Fibroblast of mammary gland (primary cell): ENCODE measurements around the gene PRKAA2.

Source experiments
- DNase-seq: peaks from one replicate; pipeline ENCODE4 v3.0.0-alpha.2; 2010; ENCODE audit warnings: low read depth
- H3K4me3 ChIP-seq: 2 replicates; pipeline ENCODE4 v1.5.1; 2011; ENCODE audit warnings: low read depth, mild to moderate bottlenecking, low read length, moderate library complexity; ENCODE audit not compliant: control insufficient read depth
- TF ChIP-seq, protein P1 (sequence below): conservative IDR thresholded peaks from 2 replicates; pipeline ENCODE4 v1.5.1; 2011; ENCODE audit warnings: low read depth, low read length, inconsistent platforms; ENCODE audit not compliant: control insufficient read depth, insufficient read depth

The PRKAA2 gene

DNA sequence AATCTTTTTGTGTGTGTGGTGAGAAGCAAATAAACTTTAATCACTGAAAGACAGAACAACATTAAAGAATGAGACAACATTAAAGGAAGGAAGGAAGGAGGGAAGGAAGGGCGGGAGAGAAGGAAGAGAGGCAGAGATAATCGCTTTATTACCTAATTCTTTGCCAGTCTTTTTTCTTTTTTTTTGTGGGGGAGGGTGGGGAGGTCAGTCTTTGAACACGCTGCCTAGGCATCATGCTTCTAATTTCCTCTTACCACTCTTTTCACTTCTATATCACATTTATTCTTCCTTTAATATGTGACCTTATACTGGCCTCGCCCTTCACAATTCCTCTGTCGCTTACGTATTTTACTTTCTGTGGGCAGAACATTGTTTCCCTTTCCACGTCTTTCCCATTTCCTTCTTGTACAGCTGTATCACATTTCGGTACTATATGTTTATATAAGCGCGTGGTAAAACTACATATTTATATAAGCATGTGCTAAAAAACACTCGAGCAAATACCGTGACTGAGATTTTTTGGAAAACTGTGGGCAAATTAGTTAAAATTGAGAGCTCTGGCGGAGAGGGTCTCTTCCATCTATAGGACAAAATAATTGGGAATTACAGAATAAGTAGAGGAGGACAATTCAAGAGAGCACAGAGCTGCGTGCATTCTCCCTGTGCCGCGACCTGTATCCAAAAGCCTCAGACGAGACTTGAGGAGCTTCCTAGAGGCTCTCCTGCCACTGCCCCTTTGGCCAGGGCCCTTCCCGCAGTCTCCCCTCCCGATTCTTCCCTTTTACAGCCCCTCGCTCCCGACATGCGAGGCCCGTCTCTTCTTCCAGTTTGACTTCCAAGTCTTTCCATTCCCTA lies 823 bp upstream of the PRKAA2 start:
- TF ChIP-seq, protein P1, sequence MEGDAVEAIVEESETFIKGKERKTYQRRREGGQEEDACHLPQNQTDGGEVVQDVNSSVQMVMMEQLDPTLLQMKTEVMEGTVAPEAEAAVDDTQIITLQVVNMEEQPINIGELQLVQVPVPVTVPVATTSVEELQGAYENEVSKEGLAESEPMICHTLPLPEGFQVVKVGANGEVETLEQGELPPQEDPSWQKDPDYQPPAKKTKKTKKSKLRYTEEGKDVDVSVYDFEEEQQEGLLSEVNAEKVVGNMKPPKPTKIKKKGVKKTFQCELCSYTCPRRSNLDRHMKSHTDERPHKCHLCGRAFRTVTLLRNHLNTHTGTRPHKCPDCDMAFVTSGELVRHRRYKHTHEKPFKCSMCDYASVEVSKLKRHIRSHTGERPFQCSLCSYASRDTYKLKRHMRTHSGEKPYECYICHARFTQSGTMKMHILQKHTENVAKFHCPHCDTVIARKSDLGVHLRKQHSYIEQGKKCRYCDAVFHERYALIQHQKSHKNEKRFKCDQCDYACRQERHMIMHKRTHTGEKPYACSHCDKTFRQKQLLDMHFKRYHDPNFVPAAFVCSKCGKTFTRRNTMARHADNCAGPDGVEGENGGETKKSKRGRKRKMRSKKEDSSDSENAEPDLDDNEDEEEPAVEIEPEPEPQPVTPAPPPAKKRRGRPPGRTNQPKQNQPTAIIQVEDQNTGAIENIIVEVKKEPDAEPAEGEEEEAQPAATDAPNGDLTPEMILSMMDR, result no peak
- no peak for DNase-seq
- peak overlapping the region; percentile 50 for H3K4me3 ChIP-seq

DNA sequence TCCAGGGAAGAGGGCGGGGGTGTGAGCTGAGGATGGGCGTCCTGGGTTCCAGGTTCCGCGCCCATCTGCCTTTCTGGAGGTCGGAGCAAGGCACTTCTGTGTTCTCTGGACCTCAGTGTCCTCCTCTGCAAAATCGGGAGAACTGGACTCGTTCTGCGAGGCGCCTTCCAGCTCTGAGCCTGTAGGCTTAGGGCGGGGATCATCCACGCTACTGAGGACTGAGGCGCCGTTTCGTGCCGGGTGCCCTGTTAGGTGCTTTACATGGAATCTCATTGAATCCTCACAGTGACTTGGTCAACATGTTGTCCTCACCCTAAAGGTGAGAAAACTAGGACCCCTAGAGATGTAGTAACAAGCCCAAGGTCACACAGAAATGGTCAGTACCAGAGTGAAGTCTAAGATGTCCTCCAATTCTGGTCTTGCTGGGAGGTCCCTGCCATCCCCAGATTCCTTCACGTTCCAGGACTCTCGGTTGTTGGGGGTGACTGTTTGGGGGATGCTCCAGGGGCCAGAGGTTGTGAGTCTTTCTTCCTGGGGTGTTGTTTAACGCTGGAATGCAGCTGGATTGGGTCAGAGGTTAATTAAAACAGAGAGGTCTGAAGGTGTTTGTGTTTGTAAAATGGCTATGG lies 677 bp downstream of the PRKAA2 start:
- DNase-seq, result no peak
- H3K4me3 ChIP-seq, result peak overlapping the region; percentile 51
- TF ChIP-seq, protein P1, result no peak

DNA sequence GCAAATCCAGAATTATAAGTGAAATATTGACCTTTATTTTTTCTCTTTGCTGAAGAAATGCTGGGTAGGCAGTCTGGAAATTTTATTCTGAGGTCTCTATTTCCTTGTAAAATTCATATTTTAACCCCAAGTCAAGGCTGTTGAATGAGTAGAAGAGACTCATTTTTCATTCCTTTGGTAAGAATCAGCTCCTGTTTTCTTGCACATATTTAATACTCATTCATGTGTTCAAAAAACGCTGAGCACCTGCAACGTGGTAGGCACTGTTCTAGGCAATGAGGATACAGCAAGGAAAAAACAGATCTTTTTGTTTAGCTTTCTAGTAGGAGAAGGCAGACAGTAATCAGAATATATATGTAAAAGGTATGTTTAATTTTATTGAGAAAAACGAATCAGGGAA lies 1.5 kb downstream of the PRKAA2 start:
- DNase-seq, result no peak
- H3K4me3 ChIP-seq, result no peak overlapping the region
- TF ChIP-seq, protein P1, result no peak

DNA sequence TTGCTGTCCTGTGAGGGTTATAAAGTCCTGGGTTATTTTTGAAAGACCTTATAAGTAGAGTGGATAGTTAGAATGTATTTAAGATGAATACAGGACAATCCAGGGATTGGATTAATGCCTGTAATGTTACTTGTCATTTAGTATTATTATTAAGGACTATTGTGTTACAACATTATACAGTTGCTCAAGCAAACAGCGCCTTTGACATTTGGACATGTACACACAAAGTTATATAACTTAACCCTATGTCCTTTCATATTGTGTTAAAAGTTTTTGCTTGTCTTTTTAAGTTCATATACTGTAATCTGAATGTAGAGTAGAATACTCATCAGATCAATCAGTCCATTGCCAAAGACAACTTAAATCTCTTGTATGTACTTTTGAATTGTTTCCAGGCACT lies 2.0 kb downstream of the PRKAA2 start:
- no peak for DNase-seq
- TF ChIP-seq, protein P1, result no peak
- H3K4me3 ChIP-seq, result no peak overlapping the region

DNA sequence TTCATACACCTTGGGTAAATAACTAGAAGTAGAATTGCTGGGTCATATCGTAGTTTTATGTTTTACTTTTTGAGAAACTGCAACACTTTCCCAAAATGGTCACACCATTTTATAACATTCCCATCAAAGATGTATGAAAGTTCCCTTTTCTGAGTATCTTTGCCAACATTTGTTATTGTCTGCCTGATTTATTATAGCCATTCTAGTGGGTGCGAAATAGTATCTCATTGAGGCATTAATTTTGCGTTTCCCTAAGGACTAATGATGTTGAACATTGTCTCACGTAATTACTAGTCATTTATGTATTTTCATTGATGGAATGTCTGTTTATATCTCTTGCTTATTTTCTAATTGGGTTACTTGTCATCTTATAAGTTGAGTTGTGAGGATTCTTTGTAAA lies 3.4 kb downstream of the PRKAA2 start:
- TF ChIP-seq, protein P1, result no peak
- H3K4me3 ChIP-seq, result no peak overlapping the region
- DNase-seq, result no peak

DNA sequence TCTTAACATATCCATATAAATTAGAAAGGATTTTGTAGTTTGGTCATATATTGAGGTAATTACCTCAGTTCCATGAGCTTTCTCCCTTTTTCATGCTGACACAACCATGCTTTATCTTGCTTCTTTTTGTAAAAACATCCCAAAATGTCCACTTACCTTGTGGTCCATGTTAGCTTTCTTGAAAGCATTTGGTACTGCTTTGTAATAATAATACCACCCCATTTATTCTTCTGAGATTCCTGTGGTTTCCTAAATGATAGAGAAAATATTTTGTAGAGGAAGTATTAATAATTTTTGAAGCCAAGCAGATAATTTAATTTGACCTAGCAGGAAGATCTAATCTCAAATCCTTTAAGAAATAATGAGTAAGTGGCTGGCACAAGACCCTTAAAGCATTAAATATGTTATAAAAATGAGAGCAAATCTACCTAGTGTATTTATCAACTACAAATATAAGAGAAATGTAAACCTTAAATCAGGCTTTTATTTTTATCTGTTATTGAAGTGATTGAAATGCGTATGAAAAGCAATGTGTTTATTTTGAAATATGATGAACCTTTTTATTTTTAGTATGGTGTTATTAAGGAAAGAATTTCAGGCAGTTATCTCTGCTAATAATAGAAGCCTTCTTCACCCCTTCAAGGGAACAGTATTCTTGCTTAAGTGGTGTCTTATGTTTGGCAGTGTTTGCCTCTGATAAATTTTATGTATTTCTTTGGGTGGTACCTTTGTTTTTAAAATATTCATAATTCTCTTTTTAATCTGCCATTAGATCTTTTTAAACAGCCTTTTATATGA lies 9.2 kb downstream of the PRKAA2 start:
- DNase-seq, result no peak
- TF ChIP-seq, protein P1, result no peak
- no peak overlapping the region for H3K4me3 ChIP-seq
